Hair follicle dermal papilla cell (primary cell): ENCODE measurements around the gene AP2A2. TPM values are rescaled to one million over a fixed set of nuclear protein-coding genes. Genes with fewer than 3 reads are reported as not detected.

Experiments used
- small RNA-seq: library from RNA; depleted of rRNA; stranded (forward); fragments of <200 nt; gene quantifications from one replicate; pipeline ENCODE3, GENCODE V24; 2012
- total RNA-seq: library from RNA; depleted of rRNA; stranded (reverse); fragments of >200 nt; gene quantifications from 2 replicates; pipeline ENCODE4 v1.2.3, GENCODE V29; 2012

Gene AP2A2
- total RNA-seq, result 50.4 and 60.7 TPM in 2 replicates

DNA sequence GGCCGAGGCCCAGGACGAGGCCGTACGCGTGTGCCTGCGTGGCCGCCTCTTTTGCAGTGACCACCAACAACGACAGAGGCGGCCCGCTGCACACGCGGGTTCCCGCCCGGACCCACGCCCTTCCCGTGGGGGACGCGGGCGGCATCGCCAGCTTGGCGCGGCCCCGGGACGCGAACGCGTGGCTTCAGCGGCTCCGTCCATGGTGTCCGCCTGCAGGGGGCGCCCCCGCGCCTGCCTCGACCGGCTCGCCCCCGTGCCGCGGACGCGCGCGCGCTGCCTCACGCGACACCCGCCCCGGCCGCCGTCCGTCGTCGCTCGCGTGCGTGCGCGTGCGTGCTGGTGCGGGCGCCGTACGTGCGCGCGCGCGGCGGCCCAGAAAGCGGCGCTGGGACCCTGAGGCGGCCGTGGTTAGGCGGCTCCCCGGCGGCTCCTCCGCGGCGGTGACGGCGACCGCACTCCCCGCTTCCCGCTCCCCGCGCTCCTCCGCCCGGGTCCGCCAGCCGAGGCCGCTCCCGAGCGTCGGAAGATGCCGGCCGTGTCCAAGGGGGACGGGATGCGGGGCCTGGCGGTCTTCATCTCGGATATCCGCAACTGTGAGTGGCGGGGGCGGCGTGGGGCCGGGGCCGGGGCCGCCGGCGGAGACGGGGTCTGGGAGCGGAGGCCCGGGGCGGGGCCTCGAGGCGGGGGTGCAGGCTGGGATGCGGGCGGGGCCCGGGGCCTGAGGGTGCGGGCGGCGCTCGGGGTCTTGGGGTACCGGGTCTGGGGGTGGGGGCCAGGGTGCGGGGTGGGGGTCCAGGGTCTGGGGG, at the start of gene AP2A2:
TSS of gene AP2A2 (plus strand) at position 375 of the 806 bp plus-strand sequence. CDS start at position 527, 152 bp downstream.

DNA sequence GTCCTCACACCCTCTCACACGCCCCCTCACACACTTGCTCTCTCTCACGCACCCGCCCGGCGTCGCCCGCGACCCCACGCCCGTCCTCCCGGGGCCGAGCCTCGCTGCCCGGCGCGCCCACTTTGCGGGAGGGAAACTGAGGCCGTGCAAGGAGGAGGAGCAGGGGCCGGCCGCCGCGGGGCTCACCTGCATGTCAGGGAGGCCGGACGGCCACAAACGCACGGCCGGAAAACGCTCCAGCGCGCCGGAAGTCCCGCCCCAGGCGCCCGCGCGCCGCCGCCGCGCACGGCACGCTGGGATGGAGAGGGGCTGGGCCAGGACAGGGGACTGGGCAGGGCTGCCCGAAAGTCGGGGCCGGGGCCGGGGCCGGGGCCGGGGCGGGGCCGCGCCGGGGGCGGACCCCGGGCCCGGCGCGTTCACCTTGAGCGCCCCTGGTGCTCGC, 15.1 kb upstream of the AP2A2 start, which contains the start of gene CHID1:
TSS of gene CHID1 (minus strand) at position 222 of the 442 bp plus-strand sequence. CDS start 5,994 bp downstream, outside the sequence.

DNA sequence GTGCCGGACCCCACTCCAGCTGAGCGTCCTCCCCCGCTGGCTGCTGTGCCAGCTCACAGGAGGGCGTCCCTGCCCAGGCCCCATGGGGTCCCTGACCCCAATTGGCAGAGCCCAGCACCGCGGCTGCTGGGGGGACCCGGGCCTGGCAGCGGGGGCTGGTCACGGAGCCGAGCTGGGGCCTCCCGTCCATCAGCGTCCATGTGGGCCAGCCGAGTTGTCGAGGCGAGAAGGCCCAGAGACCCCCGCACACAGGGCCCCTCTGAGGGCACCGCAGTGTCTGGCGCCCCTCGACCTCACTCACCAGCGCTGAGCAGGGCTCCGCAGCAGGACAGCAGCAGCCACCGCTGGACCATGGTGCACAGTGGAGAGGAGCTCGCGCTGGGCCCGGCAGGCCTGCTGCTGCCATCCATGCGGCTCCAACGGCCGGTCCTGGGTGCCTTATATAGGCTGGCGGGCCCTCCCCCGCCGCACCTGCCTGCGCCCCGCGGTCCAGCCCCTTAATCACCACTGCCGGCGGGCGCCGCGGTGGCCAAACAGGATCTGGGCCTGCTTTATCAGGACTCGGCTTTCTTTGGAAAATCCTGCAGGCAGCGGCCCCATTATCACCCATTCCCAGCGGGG, 110.7 kb downstream of the AP2A2 start, which contains the start of gene MUC6:
TSS of gene MUC6 (minus strand) at position 416 of the 621 bp plus-strand sequence. CDS start at position 353, 63 bp downstream.

Small RNAs within 50 kb of the gene (small RNA-seq; reads per million reads assigned to genes)
- gene RNU6-1025P, result not detected

Other genes with a start within 250 kb of the AP2A2 start
- 37.0 and 40.8 TPM in 2 replicates for gene DEAF1, start 230.6 kb upstream of the AP2A2 start, total RNA-seq
- gene TMEM80, start 230.1 kb upstream of the AP2A2 start, total RNA-seq, result 8.9 and 17.2 TPM in 2 replicates
- 19.3 and 31.7 TPM in 2 replicates for gene EPS8L2, start 219.6 kb upstream of the AP2A2 start, total RNA-seq
- 92.8 and 94.2 TPM in 2 replicates for gene TALDO1, start 178.4 kb upstream of the AP2A2 start, total RNA-seq
- 48.3 and 49.3 TPM in 2 replicates for gene GATD1, start 148.4 kb upstream of the AP2A2 start, total RNA-seq
- 0.97 and 1.9 TPM in 2 replicates for gene CEND1, start 135.8 kb upstream of the AP2A2 start, total RNA-seq
- gene SLC25A22, start 127.6 kb upstream of the AP2A2 start, total RNA-seq, result 14.2 and 17.4 TPM in 2 replicates
- 4.4 and 5.6 TPM in 2 replicates for gene PIDD1, start 120.6 kb upstream of the AP2A2 start, total RNA-seq
- 47.4 and 134 TPM in 2 replicates for gene RPLP2, start 115.9 kb upstream of the AP2A2 start, total RNA-seq
- gene PNPLA2, start 107.0 kb upstream of the AP2A2 start, total RNA-seq, result 29.4 and 33.1 TPM in 2 replicates
- gene CRACR2B, start 98.0 kb upstream of the AP2A2 start, total RNA-seq, result 0.32 and 0.85 TPM in 2 replicates
- gene CD151, start 92.9 kb upstream of the AP2A2 start, total RNA-seq, result 283 and 456 TPM in 2 replicates
- gene POLR2L, start 83.3 kb upstream of the AP2A2 start, total RNA-seq, result 67.7 and 69.6 TPM in 2 replicates
- gene TSPAN4, start 83.0 kb upstream of the AP2A2 start, total RNA-seq, result 129 and 138 TPM in 2 replicates
- 63.4 and 63.6 TPM in 2 replicates for gene CHID1, start 15.1 kb upstream of the AP2A2 start, total RNA-seq
- not detected in 2 replicates for gene MUC6, start 110.8 kb downstream of the AP2A2 start, total RNA-seq
- not detected in 2 replicates for gene MUC2, start 149.0 kb downstream of the AP2A2 start, total RNA-seq
- gene MUC5AC, start 232.1 kb downstream of the AP2A2 start, total RNA-seq, result not detected in 2 replicates